IPS DF 4.7 (cell line): ENCODE results near the gene FRS2.

Experiments used
- DNase-seq: peaks from one replicate; pipeline ENCODE4 v3.0.0-alpha.2; 2013; ENCODE audit warnings: low spot score; ENCODE audit errors: extremely low read depth

The FRS2 gene

GRCh38 chr12:69527506-69528272, 57.5 kb downstream of the FRS2 start:
- DNase-seq: no peak

- no peak for DNase-seq
Measured at GRCh38 chr12:69529021-69529420, 58.8 kb downstream of the FRS2 start.

- DNase-seq: no peak
Measured at GRCh38 chr12:69533844-69534243, 63.7 kb downstream of the FRS2 start.

GRCh38 chr12:69534389-69534822, 64.2 kb downstream of the FRS2 start:
- DNase-seq: peak; percentile 86

- no peak for DNase-seq
Measured at GRCh38 chr12:69540987-69541386, 70.8 kb downstream of the FRS2 start.

- no peak for DNase-seq
Measured at GRCh38 chr12:69544087-69544486, 73.9 kb downstream of the FRS2 start.

GRCh38 chr12:69545081-69545480, 74.9 kb downstream of the FRS2 start:
- no peak for DNase-seq

- no peak for DNase-seq
Measured at GRCh38 chr12:69546693-69547438, 76.7 kb downstream of the FRS2 start.

- DNase-seq: no peak
Measured at GRCh38 chr12:69548687-69549086, 78.5 kb downstream of the FRS2 start.

GRCh38 chr12:69550569-69551350, 80.6 kb downstream of the FRS2 start:
- no peak for DNase-seq

- no peak for DNase-seq
Measured at GRCh38 chr12:69553628-69554248, 83.5 kb downstream of the FRS2 start.

GRCh38 chr12:69555461-69555860, 85.3 kb downstream of the FRS2 start:
- DNase-seq: no peak

- no peak for DNase-seq
Measured at GRCh38 chr12:69556383-69556782, 86.2 kb downstream of the FRS2 start.

GRCh38 chr12:69563166-69563762, 93.1 kb downstream of the FRS2 start:
- no peak for DNase-seq

- no peak for DNase-seq
Measured at GRCh38 chr12:69566603-69567002, 96.4 kb downstream of the FRS2 start.

GRCh38 chr12:69569236-69569635, 99.0 kb downstream of the FRS2 start:
- no peak for DNase-seq

- DNase-seq: no peak
Measured at GRCh38 chr12:69570000-69570516, 99.9 kb downstream of the FRS2 start.

- DNase-seq: no peak
Measured at GRCh38 chr12:69570545-69571399, 100.6 kb downstream of the FRS2 start.

- no peak for DNase-seq
Measured at GRCh38 chr12:69575346-69575745, 105.2 kb downstream of the FRS2 start.

GRCh38 chr12:69578283-69578682, 108.1 kb downstream of the FRS2 start:
- DNase-seq: no peak
